ENCODE measurements around the gene TEAD3. TPM values are rescaled to one million over a fixed set of nuclear protein-coding genes. Genes with fewer than 3 reads are reported as not detected.

The TEAD3 gene
- total RNA-seq, 4 donors from 2014 or later: 58.3 to 122 (median 72.5) TPM

GRCh38 chr6:35425284-35425683 is 71.6 kb downstream of the TEAD3 start:
- Histone ChIP-seq H3K9me3 (peaks cover 0 to 12% (median 0%) of the 10 kb centered on the region in 3 donors), H3K4me3 (no peak overlapping the region), H3K27ac (peak overlapping the region in 1 of 4 donors; percentile 37), H3K27me3 (no peaks in the 10 kb centered on the region), H3K36me3 (peaks cover 0 to 71% of the 10 kb centered on the region in 2 donors), H3K4me1 (peaks cover 0 to 8% (median 0%) of the 10 kb centered on the region in 3 donors)
- 56 to 66% methylated on average over 1 to 3 of the region's 3 CpGs for WGBS, 2 donors (ENCODE audit: low coverage in 1 of 2)
- TF ChIP-seq POLR2AphosphoS5 (IDR thresholded peaks at IDR 0.05): no peak
- no peak for TF ChIP-seq EP300 (IDR thresholded peaks at IDR 0.05)
- no peak for TF ChIP-seq CTCF (IDR thresholded peaks at IDR 0.05)
- TF ChIP-seq POLR2A (IDR thresholded peaks at IDR 0.05): no peak
- ATAC-seq: no peak

Small RNAs within 50 kb of the gene (small RNA-seq; reads per million reads assigned to genes)
- gene MIR7111: 0 to 0.62 (median 0.19) reads per million in 4 donors

Other genes with a start within 250 kb of the TEAD3 start
- 10 to 100 TPM; 21.3 to 46.9 (median 40.1) TPM for gene ZNF76, start 237.3 kb downstream of the TEAD3 start, total RNA-seq
- gene DEF6, start 199.3 kb downstream of the TEAD3 start, total RNA-seq: 1 to 10 TPM in 3 of 4 donors, under 1 TPM in 1; 0.78 to 4.6 (median 4.3) TPM
- 10 to 100 TPM; 10.3 to 16.0 (median 13.3) TPM for gene PPARD, start 154.5 kb downstream of the TEAD3 start, total RNA-seq
- gene FANCE, start 44.7 kb downstream of the TEAD3 start, total RNA-seq: 1 to 10 TPM; 2.6 to 5.0 (median 3.8) TPM
- gene RPL10A, start 28.7 kb downstream of the TEAD3 start, total RNA-seq: 1,000 to 10,000 TPM in 3 of 4 donors, 100 to 1,000 TPM in 1; 870 to 1,936 (median 1,411) TPM
- gene TULP1, start 15.8 kb upstream of the TEAD3 start, total RNA-seq: under 1 TPM in 1 of 4 donors, not detected in 3; 0.89 TPM
- 100 to 1,000 TPM; 453 to 676 (median 478) TPM for gene FKBP5, start 191.8 kb upstream of the TEAD3 start, total RNA-seq
- 1 to 10 TPM in 1 of 4 donors, under 1 TPM in 1, not detected in 2; 0.54 to 1.5 TPM for gene ARMC12, start 240.0 kb upstream of the TEAD3 start, total RNA-seq